GM19372 (cell line): ENCODE data around the gene RHO.
"Not testable (repeated sequence)": the region's sequence is repeated elsewhere in the genome, so short reads cannot be mapped to it uniquely, and the experiment has no call there.

Experiments used
- ATAC-seq: cut with Tn5 transposase; IDR thresholded peaks from one replicate; pipeline ENCODE4 v1.9.1; 2021; ENCODE audit warnings: mild to moderate bottlenecking, low read depth, moderate library complexity; ENCODE audit not compliant: unreplicated experiment

Gene RHO

DNA sequence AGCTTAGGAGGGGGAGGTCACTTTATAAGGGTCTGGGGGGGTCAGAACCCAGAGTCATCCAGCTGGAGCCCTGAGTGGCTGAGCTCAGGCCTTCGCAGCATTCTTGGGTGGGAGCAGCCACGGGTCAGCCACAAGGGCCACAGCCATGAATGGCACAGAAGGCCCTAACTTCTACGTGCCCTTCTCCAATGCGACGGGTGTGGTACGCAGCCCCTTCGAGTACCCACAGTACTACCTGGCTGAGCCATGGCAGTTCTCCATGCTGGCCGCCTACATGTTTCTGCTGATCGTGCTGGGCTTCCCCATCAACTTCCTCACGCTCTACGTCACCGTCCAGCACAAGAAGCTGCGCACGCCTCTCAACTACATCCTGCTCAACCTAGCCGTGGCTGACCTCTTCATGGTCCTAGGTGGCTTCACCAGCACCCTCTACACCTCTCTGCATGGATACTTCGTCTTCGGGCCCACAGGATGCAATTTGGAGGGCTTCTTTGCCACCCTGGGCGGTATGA is at the start of gene RHO:
RHO (plus strand) TSS at position 51 of the 512 bp plus-strand sequence; CDS start at position 146, 95 bp downstream.
- no peak for ATAC-seq

DNA sequence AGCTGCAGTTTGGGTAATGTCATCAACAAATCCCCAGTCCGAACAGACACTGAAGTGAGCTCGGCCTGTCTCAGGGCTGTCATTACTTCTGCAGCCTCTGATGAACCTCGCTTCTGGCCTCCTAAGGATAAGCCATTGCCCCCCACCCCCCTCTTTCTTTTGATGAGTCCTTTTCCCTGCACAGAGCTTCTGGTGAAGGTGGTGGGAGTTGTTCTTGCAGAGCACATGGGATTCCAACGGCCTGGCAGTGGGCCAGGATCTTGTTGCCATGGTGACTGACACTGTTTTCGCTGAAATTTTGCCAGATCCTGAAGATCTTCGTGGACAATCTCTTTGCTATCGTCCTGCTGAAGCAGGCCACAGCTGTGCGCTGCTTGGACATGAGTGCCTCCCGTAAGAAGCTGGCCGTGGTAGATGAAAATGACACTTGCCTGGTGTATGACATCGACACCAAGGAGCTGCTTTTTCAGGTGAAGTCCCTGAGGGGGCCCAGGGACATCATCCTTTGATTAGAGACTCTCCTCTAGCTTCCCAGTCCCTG is 47.1 kb upstream of the RHO start:
- not testable (repeated sequence) for ATAC-seq

DNA sequence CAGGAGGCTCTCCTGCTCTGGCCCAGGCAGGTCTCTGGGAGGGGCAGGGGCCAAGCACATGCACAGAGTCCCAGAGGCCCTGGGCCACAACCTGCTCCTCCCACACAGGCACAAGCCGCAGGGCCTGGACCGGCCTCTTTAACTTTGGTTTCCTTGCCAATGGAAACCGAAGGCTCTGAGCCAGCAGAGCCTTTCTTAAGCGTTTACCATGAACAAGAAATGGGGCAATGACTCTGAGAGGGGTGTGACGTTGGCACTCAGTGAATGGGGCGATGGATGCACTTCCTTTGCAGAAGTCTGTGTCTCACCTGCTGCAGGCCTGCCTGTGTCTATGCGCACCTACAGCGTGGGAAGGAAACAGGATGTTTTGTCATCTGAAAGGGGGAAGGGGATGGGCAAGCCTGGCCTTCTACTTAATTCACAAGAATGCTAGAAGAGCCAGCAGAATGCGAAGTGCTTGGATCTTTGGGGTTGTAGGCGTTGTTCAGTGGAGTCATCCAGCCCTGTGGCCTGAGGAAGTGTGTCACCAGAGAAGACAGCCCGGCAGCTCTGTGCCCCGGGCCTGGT is 46.6 kb upstream of the RHO start:
- ATAC-seq: no peak

DNA sequence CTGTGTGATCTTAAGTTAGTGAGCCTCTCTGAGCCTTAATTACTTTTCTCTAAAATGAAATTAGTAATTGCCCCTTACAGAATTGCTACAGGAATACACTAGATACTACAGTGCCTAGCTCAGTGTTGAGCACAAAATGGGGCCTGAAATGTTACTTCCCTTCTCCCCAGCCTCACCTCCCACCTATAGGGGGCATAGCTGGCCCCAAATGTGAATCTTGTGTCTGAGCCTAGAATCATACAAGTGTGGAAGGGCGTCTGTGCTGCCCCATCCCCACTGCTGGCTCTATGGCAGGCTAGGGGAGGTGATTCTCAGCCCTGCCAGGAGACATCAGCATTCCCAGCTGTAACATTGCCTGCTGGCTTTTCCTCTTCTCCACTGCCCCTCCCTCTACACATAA is 45.7 kb upstream of the RHO start:
- ATAC-seq: no peak

DNA sequence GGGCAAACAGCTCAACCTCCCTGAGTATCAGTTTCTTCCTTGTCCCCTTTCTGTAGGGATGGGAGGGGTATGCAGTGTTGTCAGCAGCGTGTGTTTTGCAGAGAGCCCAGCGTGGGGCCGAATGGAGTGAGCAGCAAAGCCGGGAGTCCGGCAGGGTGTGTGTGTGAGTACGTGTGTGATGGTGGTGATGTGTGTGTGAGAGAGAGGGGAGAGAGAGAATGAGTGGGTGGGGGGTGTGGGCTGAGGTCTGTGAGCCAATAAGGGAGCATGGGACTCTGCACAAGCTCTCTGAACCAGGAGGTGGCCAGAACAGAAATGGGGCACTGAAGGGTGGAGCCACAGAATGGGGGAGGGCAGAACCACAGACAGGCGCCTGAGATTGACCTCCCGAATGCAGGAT is 44.6 kb upstream of the RHO start:
- ATAC-seq: no peak

DNA sequence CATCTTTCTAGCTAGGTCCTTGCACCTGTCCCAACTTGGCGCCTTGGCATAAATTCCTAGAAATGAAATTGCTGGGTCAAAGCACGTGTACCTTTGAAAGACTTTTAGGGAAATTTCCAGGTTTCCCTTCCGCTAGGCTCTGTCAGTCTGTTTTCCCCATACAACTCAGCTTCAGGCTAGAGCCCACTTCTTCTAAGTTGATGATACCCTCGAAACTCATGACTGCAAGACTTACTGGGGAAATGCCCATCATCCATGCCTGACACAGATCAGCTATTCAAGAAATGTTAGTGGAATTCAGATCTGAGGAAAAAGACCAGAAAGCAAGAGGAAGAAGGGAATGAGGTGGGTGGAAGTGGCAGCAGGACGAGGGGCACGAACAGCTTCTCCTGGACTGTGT is 43.3 kb upstream of the RHO start:
- ATAC-seq: not testable (repeated sequence)

DNA sequence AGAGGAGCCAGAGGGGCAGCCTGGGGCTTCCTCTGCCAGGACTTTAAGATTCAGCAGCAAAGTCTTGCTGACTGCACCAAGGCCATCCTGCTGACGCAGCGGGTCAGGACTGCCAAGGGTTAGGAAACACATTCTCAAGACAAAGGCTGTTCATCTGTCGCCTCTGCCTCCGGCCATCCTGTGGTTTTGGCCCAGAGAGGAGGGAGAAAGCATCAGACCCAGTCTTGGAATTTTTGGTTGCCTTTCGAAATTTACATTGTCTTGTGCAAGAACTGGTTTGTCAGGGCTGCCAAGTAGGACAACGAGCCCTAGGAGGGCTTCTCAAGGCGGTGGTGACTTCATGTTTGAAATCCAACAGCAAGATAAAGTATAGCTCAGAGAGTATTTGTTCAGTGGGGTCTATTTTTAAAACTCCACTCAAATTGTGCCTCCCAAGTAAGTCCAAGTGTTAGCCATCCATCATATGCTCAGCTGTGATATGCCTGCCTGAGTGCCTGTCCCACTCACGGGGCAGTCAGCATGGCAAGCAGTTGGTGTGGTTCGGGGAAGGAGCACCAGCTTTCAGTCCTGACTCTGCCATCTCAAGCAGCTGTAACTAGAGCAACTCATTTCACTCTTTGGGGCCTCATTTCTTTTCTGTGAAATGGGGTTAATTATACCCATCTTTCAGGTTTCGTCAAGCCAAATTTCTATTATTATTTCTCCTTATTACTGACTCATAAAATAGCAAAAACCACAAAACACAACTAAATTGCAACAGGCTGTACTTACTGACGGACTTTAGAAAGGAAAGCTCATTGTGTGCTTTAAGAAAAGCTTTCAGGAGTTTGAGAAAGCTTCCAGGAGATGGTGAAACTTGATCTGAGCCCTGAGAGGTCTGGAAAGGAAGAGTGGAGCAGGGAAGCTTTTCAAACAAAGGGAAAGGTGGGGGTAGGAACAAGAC is 42.4 kb upstream of the RHO start:
- no peak for ATAC-seq

DNA sequence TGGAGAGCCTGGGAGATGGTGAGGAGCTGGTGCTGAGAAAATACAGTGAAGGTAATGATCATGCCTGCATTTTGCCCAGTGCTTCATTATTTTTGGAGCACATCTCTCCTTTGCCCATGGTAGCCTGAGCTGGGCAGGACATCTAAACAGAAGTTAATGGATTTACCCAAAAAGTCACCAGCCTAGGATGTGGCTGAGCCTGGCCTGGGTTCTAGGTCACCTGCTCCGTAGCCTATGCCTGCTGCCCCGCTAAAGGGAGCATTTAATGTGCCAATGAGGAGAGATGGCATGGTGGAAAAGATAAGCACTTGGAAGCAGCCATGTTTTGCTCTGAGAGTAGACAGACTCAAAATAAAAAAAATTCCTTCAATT is 41.8 kb upstream of the RHO start:
- no peak for ATAC-seq

DNA sequence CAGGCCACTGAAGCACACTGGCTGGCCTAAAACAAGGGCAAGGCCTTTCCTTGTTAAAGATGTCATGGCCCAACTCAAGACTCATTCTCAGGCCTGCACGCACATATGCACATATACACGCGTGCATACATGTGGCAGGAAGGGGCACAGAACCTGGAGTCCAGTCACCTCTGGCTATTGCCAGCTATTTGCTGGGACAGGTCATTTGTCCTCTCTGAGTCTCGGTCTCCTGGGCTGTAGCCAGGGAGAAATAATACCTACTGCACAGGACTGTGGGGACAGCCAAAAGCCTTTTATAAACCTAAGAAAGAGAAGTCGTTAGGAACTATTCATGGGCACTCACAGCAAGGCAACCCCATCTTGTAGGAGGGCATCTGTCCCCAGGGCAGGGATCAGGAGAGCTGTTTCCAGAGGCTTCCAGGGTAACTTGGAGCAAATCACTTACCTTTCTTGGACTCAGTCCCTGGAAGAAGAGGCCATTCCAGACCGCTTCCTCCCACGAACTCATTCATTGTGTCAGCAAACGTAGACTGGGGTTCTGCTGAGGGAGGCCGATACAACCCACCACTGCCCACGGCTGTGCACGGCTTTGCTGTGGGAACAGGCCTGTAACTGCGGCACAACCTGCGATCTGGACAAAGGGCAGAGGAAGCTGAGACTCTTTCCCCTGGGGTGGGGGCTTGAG is 41.1 kb upstream of the RHO start:
- no peak for ATAC-seq

DNA sequence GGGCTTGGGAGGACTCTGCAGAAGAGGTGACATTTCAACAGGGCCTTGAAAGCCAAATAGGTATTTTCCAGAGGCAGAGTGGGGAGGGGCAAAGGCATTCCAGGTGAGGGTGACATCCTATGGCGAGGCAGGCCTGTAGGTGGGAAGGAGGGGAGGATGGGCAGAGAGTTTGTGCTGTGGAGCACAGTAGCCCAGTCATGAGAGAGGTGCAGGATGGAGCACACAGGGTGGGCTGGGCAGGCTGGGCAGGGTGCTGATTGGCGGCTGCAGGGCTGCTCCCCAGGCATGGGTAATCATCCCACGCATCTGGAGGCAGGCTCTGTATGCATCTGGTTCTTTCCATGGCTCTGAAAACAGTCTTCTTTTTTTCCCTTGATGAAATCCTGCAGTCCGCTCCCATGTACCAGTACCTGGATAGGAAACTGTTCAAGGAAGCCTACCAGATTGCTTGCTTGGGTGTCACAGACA is 40.5 kb upstream of the RHO start:
- not testable (repeated sequence) for ATAC-seq

DNA sequence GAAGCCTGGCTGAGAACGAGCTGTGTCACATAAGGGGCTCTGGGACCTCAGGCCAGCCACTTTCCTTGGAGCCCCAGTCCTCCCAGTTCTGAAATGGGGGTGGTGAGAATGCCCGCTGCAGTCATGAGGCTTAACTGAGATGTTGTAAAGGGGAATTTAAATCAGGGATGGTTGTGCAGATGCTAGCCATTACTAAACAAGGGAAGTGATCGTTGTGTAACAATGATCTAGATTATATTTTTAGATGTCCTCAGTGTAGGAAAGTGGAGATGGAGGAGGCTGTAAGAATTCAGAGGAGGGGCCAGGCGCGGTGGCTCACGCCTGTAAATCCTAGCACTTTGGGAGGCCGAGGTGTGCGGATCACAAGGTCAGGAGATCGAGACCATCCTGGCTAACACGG is 39.2 kb upstream of the RHO start:
- not testable (repeated sequence) for ATAC-seq

DNA sequence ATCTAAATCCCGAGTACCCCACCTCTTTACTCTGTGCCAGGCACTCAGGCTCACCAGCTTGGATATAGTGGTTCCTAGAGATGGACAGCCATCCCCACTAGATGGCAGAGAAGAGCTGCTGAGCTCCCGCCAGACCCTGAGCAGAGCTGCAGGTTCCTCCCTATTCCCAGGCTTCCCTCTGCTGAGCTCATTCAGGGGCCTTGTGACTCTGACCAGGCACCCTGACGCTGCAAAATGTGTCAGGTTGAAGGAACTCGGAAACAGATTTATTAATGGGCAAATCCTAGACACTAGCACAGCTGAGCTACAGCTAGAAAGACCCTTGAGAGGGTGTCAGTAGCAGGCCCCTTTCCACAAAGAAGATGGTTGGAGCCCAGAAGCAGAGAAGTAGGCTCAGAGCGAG is 38.2 kb upstream of the RHO start:
- no peak for ATAC-seq

DNA sequence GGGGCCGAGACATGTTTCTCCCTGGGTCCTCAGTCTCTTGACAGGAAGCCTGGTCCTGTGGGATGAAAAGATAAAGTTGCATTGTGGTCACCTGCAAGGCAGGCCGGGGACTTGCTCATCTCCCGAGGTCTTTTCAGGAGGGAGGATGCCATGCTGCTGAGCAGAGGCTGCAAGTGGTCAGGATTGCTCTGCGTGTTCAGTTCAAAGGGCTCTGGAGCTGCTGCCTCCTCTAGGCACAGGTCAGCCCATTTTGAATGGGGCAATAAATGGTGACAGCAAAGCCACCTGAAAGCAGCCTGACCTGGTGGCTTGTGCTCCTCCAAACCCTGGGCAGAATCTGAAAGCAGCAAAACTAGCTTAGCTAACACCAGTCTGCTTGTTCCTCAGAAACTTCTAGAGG is 37.4 kb upstream of the RHO start:
- ATAC-seq: not testable (repeated sequence)

DNA sequence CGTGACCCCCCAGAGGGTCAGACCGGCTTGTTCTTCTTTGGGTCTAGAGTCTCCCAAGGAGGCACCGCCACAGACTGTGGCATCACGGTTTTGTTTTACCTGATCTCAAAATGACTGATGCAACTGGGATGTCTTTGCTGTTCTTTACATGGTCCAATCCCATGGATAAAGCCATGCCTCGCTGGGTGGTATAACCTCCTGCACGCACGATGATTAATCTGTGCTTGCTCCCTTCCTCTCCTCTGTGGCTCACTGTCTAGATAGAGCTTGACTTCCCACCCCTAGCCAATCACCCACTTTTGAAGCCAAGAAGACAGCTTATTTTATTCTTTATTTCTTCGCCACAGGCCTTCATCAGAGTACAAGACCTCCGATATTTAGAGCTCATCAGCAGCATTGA is 36.6 kb upstream of the RHO start:
- ATAC-seq: no peak

DNA sequence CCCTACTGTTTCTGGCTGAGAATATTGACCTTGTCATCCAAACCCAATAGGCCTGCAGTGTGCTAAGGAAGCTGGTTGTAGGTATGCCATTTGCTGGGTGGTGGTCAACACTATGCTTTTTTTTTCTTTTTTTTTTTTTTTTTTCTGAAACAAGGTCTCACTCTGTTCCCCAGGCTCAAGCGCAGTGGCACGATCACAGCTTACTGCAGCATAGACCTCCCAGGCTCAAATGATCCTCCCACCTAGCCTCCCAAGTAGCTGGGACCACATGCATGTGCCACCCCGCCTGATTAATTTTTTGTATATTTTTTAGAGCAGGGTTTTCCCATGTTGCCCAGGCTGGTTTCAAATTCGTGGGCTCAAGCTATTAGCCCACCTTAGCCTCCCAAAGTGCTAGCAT is 35.7 kb upstream of the RHO start:
- ATAC-seq: no peak

DNA sequence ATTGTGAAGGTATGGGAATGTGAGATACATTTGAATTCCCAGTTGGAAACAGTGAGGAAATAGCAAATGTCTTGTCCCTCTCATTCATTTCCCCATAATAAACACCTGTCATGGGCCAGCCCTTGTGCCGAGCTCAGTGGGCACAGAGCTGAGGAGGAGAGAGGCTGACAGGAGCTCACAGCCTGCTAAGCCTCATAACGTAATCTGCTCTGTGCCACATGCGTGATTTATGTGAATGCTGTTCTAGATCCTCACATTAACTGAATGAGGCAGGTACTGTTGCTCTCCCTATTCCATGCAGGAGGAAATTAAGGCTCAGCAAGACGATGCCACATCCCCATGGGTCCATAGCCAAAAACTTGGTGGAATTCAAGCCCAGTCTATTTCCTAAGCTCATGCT is 35.2 kb upstream of the RHO start:
- no peak for ATAC-seq

DNA sequence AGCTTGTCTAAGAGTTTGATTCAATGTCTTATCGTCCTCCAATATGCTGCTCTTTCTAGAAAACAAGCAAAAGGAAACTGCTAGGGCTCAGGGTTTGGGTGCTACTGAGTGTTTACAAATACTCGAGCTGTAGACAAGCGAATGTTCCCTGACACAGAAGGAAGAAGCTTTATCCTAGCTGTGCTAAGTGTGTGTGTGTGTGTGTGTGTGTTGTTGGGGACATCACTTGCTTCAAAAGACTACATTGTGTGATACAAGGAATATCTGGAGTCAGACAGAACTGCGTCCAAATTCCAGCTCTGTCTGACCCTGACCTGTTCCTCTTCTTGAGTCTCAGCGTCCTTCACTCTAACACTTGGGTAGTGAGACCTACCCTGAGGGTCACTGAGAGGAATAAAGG is 33.9 kb upstream of the RHO start:
- ATAC-seq: not testable (repeated sequence)

DNA sequence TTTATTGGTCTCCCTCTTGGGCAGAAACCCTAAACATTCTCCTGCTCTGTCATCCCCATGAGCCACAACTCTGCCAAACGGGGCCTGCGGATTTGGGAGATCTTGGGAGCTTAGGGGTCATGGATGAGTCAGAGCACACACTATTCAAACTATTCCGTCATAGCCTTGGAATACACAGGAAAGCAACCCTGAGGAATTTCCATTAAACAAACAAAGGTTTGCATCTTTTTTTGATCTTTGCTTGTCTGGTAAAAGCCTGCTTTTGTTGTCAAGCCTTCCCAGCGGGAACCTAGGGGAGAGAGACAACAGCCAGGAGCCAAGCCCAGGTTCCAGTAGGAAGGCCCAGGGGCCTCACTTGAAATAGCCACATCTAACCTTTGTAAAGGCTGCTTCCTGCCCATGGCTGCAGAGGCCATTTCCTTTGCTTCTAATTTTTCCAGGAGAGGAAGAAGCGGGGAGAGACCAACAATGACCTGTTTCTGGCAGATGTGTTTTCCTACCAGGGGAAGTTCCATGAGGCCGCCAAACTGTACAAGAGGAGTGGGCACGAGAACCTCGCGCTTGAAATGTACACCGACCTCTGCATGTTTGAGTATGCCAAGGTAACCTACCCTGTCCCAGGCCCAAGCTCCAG is 33.3 kb upstream of the RHO start:
- ATAC-seq: not testable (repeated sequence)

DNA sequence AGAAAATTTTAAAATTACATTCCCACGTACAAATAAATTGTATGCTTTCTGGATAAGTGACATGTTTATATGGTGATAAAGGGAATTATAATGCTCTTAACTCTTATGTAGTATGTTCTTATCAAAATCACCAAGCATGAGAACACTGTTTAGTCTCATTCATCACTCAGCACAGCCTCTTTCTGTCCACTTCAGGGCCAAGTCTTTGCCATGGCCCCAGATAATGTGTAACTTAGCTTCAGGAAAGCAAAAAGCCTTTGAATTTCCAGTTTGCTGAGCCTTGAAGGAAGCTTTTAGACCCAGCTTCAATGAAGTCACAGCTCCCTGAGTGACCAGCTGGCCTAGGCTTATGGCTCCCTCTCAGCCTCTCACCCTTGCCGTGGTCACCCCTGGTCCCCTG is 30.6 kb upstream of the RHO start:
- not testable (repeated sequence) for ATAC-seq
